OCI-LY7 (cell line): Measurements from ENCODE around the gene PSMC4. TPM values are rescaled to one million over a fixed set of nuclear protein-coding genes. Genes with fewer than 3 reads are reported as not detected.

Experiments used
- Bru-seq: library from RNA; stranded (reverse); fragments of 400-500 nt; gene quantifications from one replicate; lab custom pipeline; 2021; lab: Mats Ljungman, UMichigan
- BruChase-seq, 2 experiments: library from RNA; stranded (reverse); fragments of 400-500 nt; gene quantifications; one replicate each; lab custom pipeline; 2021; lab: Mats Ljungman, UMichigan
- BruUV-seq: library from RNA; stranded (reverse); fragments of 400-500 nt; replicated peaks from 2 replicates; lab custom pipeline; 2021; lab: Mats Ljungman, UMichigan
- CTCF ChIA-PET: fragments of 300-600 bp; sonication (Branson Sonifier 250); formaldehyde crosslinking; loops from one replicate; lab custom pipeline; 2022; ENCODE audit warnings: antibody characterized with exemption; ENCODE audit not compliant: unreplicated experiment; lab: Charles Lee
- POLR2A ChIA-PET: fragments of 300-600 bp; sonication (Branson Sonifier 250); formaldehyde crosslinking; loops from one replicate; lab custom pipeline; 2022; ENCODE audit warnings: antibody characterized with exemption; lab: Charles Lee
- DNase-seq: peaks from one replicate; pipeline ENCODE4 v3.0.0-alpha.2; 2015; ENCODE audit warnings: low spot score
- H2AFZ ChIP-seq: fragments of 200-600 bp; sonication (generic), shearing (Covaris generic); 2 replicates; pipeline ENCODE4 v1.6.1; 2014; ENCODE audit warnings: mild to moderate bottlenecking, antibody characterized with exemption, low read length, moderate library complexity
- H3K27ac ChIP-seq: fragments of 200-600 bp; sonication (generic); 2 replicates; pipeline ENCODE4 v1.5.1; 2014; ENCODE audit warnings: mixed run types, low read depth, mild to moderate bottlenecking, moderate library complexity, low read length, inconsistent platforms; ENCODE audit not compliant: poor library complexity, severe bottlenecking
- H3K36me3 ChIP-seq: fragments of 200-600 bp; sonication (generic); 2 replicates; pipeline ENCODE4 v1.6.1; 2014; ENCODE audit warnings: mild to moderate bottlenecking, antibody characterized with exemption, low read length, moderate library complexity, mixed read lengths; ENCODE audit not compliant: insufficient read depth
- H3K4me1 ChIP-seq: fragments of 200-600 bp; sonication (generic); 2 replicates; pipeline ENCODE4 v1.5.1; 2014; ENCODE audit warnings: mild to moderate bottlenecking, low read length; ENCODE audit not compliant: insufficient read depth, poor library complexity, severe bottlenecking
- H3K4me2 ChIP-seq: fragments of 200-600 bp; sonication (generic); 2 replicates; pipeline ENCODE4 v1.6.1; 2014; ENCODE audit warnings: mild to moderate bottlenecking, low read length
- H3K4me3 ChIP-seq: fragments of 200-600 bp; sonication (generic); 2 replicates; pipeline ENCODE4 v1.5.1; 2014; ENCODE audit warnings: mild to moderate bottlenecking, low read depth, low read length; ENCODE audit not compliant: poor library complexity, severe bottlenecking
- H3K79me2 ChIP-seq: fragments of 200-600 bp; sonication (generic); 2 replicates; pipeline ENCODE4 v1.6.1; 2016; ENCODE audit warnings: low read depth, mild to moderate bottlenecking, low read length, moderate library complexity, mixed read lengths; ENCODE audit not compliant: insufficient read depth
- H3K9me2 ChIP-seq: fragments of 200-600 bp; sonication (generic); 2 replicates; pipeline ENCODE4 v1.6.1; 2016; ENCODE audit warnings: mild to moderate bottlenecking, low read length, mixed read lengths; ENCODE audit not compliant: insufficient read depth
- H3K9me3 ChIP-seq: fragments of 200-600 bp; sonication (generic); 2 replicates; pipeline ENCODE4 v1.6.1; 2014; ENCODE audit warnings: mild to moderate bottlenecking, mixed run types, low read length, mixed read lengths
- H4K20me1 ChIP-seq: fragments of 200-600 bp; sonication (generic); 2 replicates; pipeline ENCODE4 v1.6.1; 2014; ENCODE audit warnings: mild to moderate bottlenecking, antibody characterized with exemption, low read length, moderate library complexity, mixed read lengths; ENCODE audit not compliant: insufficient read depth
- EZH2phosphoT487 ChIP-seq: fragments of 200-600 bp; sonication (generic); IDR thresholded peaks from 2 replicates; pipeline ENCODE4 v1.6.1; 2018; ENCODE audit warnings: low read depth, borderline replicate concordance, mild to moderate bottlenecking, mixed run types, antibody characterized with exemption, low read length, moderate library complexity, mixed read lengths
- intact Hi-C: fragments of 100-400 bp; cut with micrococcal nuclease; formaldehyde crosslinking; loops from one replicate; pipeline ENCODE4 v1.10.0; 2022; ENCODE audit not compliant: unreplicated experiment
- long read RNA-seq: library from polyadenylated mRNA; stranded (forward); transcript quantifications from one replicate; pipeline ENCODE4 v2.0.0, GENCODE V29; 2022
- total RNA-seq, 2 experiments: library from RNA; depleted of rRNA in 1 of 2; stranded (reverse); fragments of >200 nt in 1 of 2; shearing (Covaris generic) in 1 of 2; gene quantifications; 2 replicates each; pipeline ENCODE4 v1.2.3, GENCODE V29; 2014 to 2022
- TF ChIP-seq, protein P1 (sequence below): fragments of 200-600 bp; sonication (generic); conservative IDR thresholded peaks from 2 replicates; pipeline ENCODE4 v1.5.1; 2014; ENCODE audit warnings: mild to moderate bottlenecking, antibody characterized with exemption, low read length, moderate library complexity, mixed read lengths

Gene PSMC4
- total RNA-seq (2014; rRNA removed; shearing (Covaris generic)) (82.3 and 94.3 TPM in 2 replicates), total RNA-seq (2022) (73.6 and 78.0 TPM in 2 replicates), Bru-seq, nascent RNA (percentile 68 among the genes with signal in this experiment), BruChase-seq, experiment 1, labeled RNA remaining after a 6-hour chase (percentile 85 among the genes with signal in this experiment), BruChase-seq, experiment 2, labeled RNA remaining after a 2-hour chase (percentile 75 among the genes with signal in this experiment)
- long read RNA-seq, transcript PSMC4-203 (10 exons, 1,532 nt): minor isoform, 8 of 163 reads
- long read RNA-seq, transcript PSMC4-201 (11 exons, 1,591 nt): major isoform, 146 of 163 reads
- long read RNA-seq, partial matches to known transcripts: 3 of 163 reads
- long read RNA-seq, other reads (novel, unspliced or antisense): 5 of 163 reads

- H3K4me2 ChIP-seq: peak within 1 kb of the TSS; percentile 84
- H3K4me1 ChIP-seq: peaks cover 23% of the 10 kb centered on the region
- peaks cover 36% of the 10 kb centered on the region for H3K36me3 ChIP-seq
- peak within 1 kb of the TSS; percentile 86 for H3K4me3 ChIP-seq
- ChIA-PET CTCF (interaction anchor here (0.5 to 1.7 kb wide), 11 partner anchors 9 to 101 kb away, joined by 3 to 8 read pairs (median 3); no protein-coding TSS in a partner anchor), POLR2A (interaction anchor here (0.5 to 2.2 kb wide), 19 partner anchors 8 to 346 kb away, joined by 3 to 12 read pairs (median 4); partner anchors contain the start of genes FBL, ZNF546 and ZNF780A)
- peak within 1 kb of the TSS; percentile 60 for H3K27ac ChIP-seq
- no peak for TF ChIP-seq EZH2phosphoT487
- TF ChIP-seq, protein P1, sequence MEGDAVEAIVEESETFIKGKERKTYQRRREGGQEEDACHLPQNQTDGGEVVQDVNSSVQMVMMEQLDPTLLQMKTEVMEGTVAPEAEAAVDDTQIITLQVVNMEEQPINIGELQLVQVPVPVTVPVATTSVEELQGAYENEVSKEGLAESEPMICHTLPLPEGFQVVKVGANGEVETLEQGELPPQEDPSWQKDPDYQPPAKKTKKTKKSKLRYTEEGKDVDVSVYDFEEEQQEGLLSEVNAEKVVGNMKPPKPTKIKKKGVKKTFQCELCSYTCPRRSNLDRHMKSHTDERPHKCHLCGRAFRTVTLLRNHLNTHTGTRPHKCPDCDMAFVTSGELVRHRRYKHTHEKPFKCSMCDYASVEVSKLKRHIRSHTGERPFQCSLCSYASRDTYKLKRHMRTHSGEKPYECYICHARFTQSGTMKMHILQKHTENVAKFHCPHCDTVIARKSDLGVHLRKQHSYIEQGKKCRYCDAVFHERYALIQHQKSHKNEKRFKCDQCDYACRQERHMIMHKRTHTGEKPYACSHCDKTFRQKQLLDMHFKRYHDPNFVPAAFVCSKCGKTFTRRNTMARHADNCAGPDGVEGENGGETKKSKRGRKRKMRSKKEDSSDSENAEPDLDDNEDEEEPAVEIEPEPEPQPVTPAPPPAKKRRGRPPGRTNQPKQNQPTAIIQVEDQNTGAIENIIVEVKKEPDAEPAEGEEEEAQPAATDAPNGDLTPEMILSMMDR: peak; percentile 93
- no peaks in the 10 kb centered on the region for H4K20me1 ChIP-seq
- intact Hi-C loops: loop anchor here (1.0 to 5.0 kb wide), 4 partner anchors 25 to 178 kb away; no protein-coding TSS in a partner anchor
- no peaks in the 10 kb centered on the region for H3K9me3 ChIP-seq
- H2AFZ ChIP-seq: peak within 1 kb of the TSS; percentile 64; the same call in 1 of the 2 replicates
- peaks cover 15% of the 10 kb centered on the region for H3K79me2 ChIP-seq
- no peaks in the 10 kb centered on the region for H3K9me2 ChIP-seq
- DNase-seq: peak; percentile 99
- no TSS peak for BruUV-seq
These were observed at the start of gene PSMC4 for GRCh38 chr19:39970675-39971379. Gene PSMC4 (plus strand): TSS chr19:39971165. CDS start chr19:39971203, 38 bp downstream.

- no TSS peak for BruUV-seq
These were observed 47.1 kb upstream of the PSMC4 start for GRCh38 chr19:39923862-39924261.

More at GRCh38 chr19:39923862-39924261, 47.1 kb upstream of the PSMC4 start:
- Histone ChIP-seq H3K36me3 (no peaks in the 10 kb centered on the region), H3K27ac (no peak overlapping the region), H3K9me3 (no peaks in the 10 kb centered on the region), H3K9me2 (no peaks in the 10 kb centered on the region), H3K4me3 (no peak overlapping the region), H3K4me2 (no peak overlapping the region), H3K4me1 (no peaks in the 10 kb centered on the region), H4K20me1 (no peaks in the 10 kb centered on the region), H2AFZ (no peak overlapping the region), H3K79me2 (no peaks in the 10 kb centered on the region)
- POLR2A ChIA-PET: no interaction called here
- CTCF ChIA-PET: interaction anchor here (0.6 kb wide), 1 partner anchor 1519 kb away, joined by 3 read pairs; the partner anchor contains the start of gene ERICH4
- intact Hi-C loops: no loop called here
- no peak for DNase-seq
- TF ChIP-seq, protein P1: no peak
- TF ChIP-seq EZH2phosphoT487: no peak
